Endometrial microvascular endothelial cells (primary cell): ENCODE results near the gene DES. TPM values are rescaled to one million over a fixed set of nuclear protein-coding genes. Genes with fewer than 3 reads are reported as not detected.

Experiments used
- in situ Hi-C: cut with HindIII; loops from 2 replicates; pipeline ENCODE4 v1.10.0; 2017; ENCODE audit warnings: low sequenced_read_pairs, low pct_unique_long_range_greater_than_20kb; ENCODE audit errors: inconsistent ontology term
- total RNA-seq: library from RNA; depleted of rRNA; stranded (reverse); fragments of >200 nt; gene quantifications from one replicate; pipeline ENCODE4 v1.2.3, GENCODE V29; 2015; ENCODE audit errors: inconsistent ontology term

DES gene
- total RNA-seq, 1 donor from 2014 or later, result not detected

- in situ Hi-C loops, result no loop called here
Measured at GRCh38 chr2:219434718-219435525, 16.7 kb downstream of the DES start, which contains the start of gene SPEG. Gene SPEG, plus strand, starts transcription at chr2:219434843. Its CDS starts 135 bp downstream, at chr2:219434978.

DNA sequence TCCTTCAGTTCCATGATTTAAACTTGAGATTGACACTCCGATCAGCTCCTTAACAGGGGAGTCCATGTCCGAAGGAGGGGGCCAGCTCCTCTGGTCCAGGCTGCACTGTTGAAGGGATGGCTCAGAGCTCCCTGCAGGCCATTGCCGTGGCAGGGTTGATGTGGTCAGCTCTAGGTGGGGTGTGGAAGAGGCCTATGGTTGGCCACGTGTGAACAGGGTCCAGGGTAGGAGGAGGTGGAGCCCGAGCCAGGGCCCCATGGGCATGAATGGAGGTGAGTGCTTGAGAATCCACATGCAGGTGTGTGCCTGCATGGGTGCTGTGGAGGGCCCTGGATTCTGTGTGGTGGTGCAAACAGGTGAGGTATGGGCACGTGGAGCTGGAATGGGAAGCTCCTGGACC lies 17.5 kb downstream of the DES start:
- in situ Hi-C loops, result no loop called here

- in situ Hi-C loops, result no loop called here
Measured at GRCh38 chr2:219436491-219436890, 18.3 kb downstream of the DES start.

- in situ Hi-C loops, result no loop called here
Measured at GRCh38 chr2:219437141-219437540, 19.0 kb downstream of the DES start.

DNA sequence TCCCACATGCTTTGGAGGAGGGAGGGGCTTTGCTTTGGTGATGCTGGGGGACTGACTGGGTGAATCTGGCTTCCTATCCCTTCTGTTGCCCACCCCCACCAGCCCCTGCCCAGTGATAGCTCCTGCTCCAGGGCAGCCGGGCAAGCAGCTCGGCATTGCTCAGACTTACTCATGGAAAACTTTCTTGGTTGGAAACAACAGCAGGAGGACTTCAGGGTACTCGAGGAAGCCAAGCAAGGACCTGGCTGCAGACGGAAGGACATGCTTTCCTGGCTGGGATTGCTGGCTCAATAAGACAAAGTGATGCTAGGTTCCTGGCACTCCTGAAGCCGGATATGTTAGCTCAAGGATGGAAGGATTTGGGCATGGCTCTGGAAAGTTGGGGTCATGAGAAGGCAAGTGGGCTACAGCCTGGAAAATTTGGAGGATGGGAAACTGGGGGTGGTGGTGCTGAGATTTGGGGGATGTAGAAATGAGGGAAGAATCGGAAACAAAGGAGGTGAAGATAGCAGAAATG lies 19.6 kb downstream of the DES start:
- in situ Hi-C loops, result no loop called here

GRCh38 chr2:219438453-219438852 lies 20.3 kb downstream of the DES start:
- in situ Hi-C loops, result no loop called here

GRCh38 chr2:219439506-219439905 lies 21.3 kb downstream of the DES start:
- in situ Hi-C loops, result no loop called here

DNA sequence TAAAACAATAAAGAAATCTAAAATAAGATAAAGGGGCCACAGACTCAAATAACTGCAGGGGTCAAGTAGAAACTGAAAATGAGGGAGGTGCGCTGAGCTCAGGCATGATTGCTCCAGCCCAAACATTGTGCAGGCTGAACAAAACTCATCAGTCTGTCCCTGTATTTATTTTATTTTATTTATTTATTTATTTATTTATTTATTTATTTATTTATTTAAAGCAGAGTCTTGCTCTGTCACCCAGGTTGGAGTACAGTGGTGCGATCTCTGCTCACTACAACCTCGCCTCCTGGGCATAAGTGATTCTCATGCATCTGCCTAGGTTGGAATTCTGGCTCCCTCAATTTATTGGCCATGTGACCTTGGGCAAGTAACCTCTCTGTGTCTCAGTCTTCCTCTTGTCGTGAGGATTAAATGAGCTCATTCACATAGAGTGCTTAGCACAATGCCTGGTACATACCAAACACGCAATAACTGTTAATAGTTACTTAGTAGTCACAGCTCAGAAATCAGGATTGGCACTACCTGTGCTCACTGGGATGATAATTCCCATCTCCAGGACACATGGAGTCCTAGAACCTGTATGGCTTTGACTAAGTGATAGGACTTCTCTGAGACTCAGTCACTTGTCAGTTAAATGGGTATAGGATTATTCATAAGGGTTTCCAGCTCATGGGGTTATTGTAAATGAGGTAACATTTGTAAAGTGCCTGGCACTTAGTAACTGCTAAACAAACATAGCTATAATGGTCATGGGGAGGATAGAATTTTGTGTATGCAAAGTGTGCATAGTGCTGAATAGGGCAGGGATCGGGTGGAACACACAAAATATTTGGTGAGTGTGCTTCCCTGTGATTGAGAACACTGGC lies 22.4 kb downstream of the DES start:
- in situ Hi-C loops, result no loop called here

- in situ Hi-C loops, result no loop called here
Measured at GRCh38 chr2:219441451-219442255, 23.5 kb downstream of the DES start.

- in situ Hi-C loops, result no loop called here
Measured at GRCh38 chr2:219442256-219443015, 24.3 kb downstream of the DES start.

DNA sequence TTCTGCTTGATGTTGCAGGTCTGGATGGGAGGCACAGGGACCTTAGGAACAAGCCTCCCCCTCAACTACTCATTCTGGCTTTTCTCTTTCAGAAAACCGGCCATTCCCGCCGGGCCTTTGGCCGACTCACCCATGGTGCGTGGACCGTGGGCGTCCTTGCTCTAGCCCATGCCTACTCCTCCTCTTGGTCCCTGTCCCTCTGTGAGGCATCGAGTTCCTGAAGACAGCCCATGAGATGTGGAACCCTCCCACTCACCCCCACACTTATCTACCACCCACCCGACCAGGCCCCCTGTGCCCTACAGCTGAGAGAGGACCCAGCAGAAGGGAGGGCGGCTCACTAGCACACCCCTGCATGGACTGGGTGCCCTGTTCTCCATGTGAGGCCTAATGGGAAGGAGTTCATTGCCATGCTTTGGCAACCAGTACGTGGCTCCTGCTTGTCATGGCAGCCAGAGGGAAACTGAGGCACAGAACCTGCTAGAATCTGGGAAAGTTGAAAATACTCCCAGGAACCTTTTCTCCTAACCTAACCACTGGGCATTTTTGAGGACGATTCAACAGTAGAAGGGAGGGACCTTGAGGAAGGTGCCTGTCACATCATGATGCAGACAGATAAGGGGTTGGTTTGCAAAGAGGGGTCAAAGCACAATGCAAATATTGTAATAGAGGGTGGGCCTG lies 25.0 kb downstream of the DES start:
- in situ Hi-C loops, result no loop called here

- in situ Hi-C loops, result no loop called here
Measured at GRCh38 chr2:219443697-219444023, 25.5 kb downstream of the DES start.

GRCh38 chr2:219444566-219445091 lies 26.5 kb downstream of the DES start:
- in situ Hi-C loops, result no loop called here

GRCh38 chr2:219445220-219445640 lies 27.1 kb downstream of the DES start:
- in situ Hi-C loops, result no loop called here

DNA sequence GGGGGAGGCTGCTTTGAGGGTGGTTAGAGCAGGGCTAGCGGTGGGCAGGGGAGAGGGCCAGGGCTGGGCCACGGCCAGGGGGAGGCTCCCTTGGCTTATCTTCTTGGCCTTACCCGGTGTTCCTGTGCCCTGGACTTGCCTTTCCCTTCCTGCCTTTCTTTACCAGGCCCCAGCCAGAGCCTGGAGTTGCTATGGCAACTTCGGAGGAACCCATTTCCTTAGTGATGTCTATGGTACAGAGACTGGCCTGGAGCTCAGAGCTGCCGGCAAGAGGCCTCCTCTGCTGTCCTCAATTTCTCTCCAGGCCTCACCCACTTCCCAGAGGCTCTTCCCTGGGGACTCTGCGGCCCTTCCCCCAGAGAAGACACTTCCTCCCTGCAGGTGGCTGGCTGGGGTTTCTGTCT lies 27.9 kb downstream of the DES start:
- in situ Hi-C loops, result no loop called here

- in situ Hi-C loops, result no loop called here
Measured at GRCh38 chr2:219446689-219447088, 28.5 kb downstream of the DES start.

GRCh38 chr2:219447242-219448098 lies 29.3 kb downstream of the DES start:
- in situ Hi-C loops, result no loop called here
